ENCODE results near the gene ARHGAP11A. TPM values are rescaled to one million over a fixed set of nuclear protein-coding genes. Genes with fewer than 3 reads are reported as not detected.

ARHGAP11A gene
- total and polyA plus RNA-seq, 4 donors, result 0.42 to 20.6 (median 0.98) TPM

DNA sequence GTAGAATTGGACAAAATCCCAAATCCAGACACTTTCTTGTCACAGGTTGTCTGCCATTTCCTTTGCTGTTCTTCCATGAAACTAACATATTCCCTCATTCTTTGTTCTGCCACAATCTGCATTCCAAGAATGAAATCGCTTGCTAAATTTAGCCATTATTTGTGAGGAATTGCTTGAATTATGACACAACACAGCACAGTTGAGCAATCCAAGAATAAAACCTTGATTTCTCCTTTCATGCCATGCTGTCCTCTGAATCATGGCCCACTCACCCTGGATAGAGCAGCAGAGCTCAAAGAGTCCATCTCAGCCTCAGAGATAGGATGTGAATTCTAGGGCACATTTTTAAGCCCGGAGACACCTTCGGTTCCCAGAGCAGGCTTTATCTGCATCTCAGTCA is 67.3 kb downstream of the ARHGAP11A start:
- Histone ChIP-seq H3K27ac (ENCODE audit: low read depth in 1 of 2, low read length in 2 of 2) (no peak overlapping the region), H3K36me3 (ENCODE audit: control insufficient read depth in 4 of 4, insufficient read depth in 3 of 4, low read depth in 1 of 4, low read length in 3 of 4) (peaks cover 0 to 34% (median 14%) of the 10 kb centered on the region in 4 donors), H3K4me1 (ENCODE audit: control insufficient read depth in 4 of 4, insufficient read depth in 4 of 4, low read length in 3 of 4) (peaks cover 6 to 26% (median 11%) of the 10 kb centered on the region in 4 donors), H3K4me3 (ENCODE audit: low read depth in 1 of 3, low read length in 3 of 3) (no peak overlapping the region), H3K9me3 (ENCODE audit: control insufficient read depth in 4 of 4, low read length in 3 of 4) (no peaks in the 10 kb centered on the region), H3K9ac (ENCODE audit: low read depth in 1 of 2, low read length in 2 of 2) (no peak overlapping the region), H3K27me3 (ENCODE audit: control insufficient read depth in 4 of 4, insufficient read depth in 4 of 4, low read length in 3 of 4) (no peaks in the 10 kb centered on the region)
- WGBS, result 92% methylated on average over 3 of the region's 3 CpGs
- TF ChIP-seq MAX (IDR thresholded peaks at IDR 0.05) (no peak), SP1 (IDR thresholded peaks at IDR 0.05) (no peak), GABPA (IDR thresholded peaks at IDR 0.05 in 1 of 2, conservative IDR thresholded peaks at IDR 0.05 in 1 of 2) (no peak), FOXA2 (IDR thresholded peaks at IDR 0.05) (no peak), HNF4G (IDR thresholded peaks at IDR 0.05) (no peak), RAD21 (IDR thresholded peaks at IDR 0.05) (no peak), RXRA (IDR thresholded peaks at IDR 0.05) (no peak), ZBTB33 (IDR thresholded peaks at IDR 0.05) (no peak), EGR1 (IDR thresholded peaks at IDR 0.05; ENCODE audit: low read depth in 2 of 2) (no peak), JUND (IDR thresholded peaks at IDR 0.05) (no peak), FOXA1 (IDR thresholded peaks at IDR 0.05) (no peak), REST (IDR thresholded peaks at IDR 0.05) (no peak), TAF1 (conservative IDR thresholded peaks at IDR 0.05) (no peak), YY1 (IDR thresholded peaks at IDR 0.05) (no peak)
- TF ChIP-seq, protein P1, sequence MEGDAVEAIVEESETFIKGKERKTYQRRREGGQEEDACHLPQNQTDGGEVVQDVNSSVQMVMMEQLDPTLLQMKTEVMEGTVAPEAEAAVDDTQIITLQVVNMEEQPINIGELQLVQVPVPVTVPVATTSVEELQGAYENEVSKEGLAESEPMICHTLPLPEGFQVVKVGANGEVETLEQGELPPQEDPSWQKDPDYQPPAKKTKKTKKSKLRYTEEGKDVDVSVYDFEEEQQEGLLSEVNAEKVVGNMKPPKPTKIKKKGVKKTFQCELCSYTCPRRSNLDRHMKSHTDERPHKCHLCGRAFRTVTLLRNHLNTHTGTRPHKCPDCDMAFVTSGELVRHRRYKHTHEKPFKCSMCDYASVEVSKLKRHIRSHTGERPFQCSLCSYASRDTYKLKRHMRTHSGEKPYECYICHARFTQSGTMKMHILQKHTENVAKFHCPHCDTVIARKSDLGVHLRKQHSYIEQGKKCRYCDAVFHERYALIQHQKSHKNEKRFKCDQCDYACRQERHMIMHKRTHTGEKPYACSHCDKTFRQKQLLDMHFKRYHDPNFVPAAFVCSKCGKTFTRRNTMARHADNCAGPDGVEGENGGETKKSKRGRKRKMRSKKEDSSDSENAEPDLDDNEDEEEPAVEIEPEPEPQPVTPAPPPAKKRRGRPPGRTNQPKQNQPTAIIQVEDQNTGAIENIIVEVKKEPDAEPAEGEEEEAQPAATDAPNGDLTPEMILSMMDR (IDR thresholded peaks at IDR 0.05; ENCODE audit: low read depth, low read length, missing input control), result no peak
- TF ChIP-seq, protein P2, sequence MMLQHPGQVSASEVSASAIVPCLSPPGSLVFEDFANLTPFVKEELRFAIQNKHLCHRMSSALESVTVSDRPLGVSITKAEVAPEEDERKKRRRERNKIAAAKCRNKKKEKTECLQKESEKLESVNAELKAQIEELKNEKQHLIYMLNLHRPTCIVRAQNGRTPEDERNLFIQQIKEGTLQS (IDR thresholded peaks at IDR 0.05), result no peak
- no peak for DNase-seq (ENCODE audit: low spot score)
